Heart right ventricle (tissue), 16 donors: Measurements from ENCODE around the gene CSNK1A1. TPM values are rescaled to one million over a fixed set of nuclear protein-coding genes. Genes with fewer than 3 reads are reported as not detected.
"Not testable (repeated sequence)": the region's sequence is repeated elsewhere in the genome, so short reads cannot be mapped to it uniquely, and the experiment has no call there.

ENCODE experiments used
- ATAC-seq, 8 donors: fragments of 200-7000 bp; cut with Tn5 transposase; one replicate each; pipeline ENCODE4 v1.9.1; 2020; ENCODE audit warnings: mild to moderate bottlenecking in 8 of 8, moderate library complexity in 8 of 8, moderate number of reproducible peaks in 1 of 8
- DNase-seq, 2 donors: peaks; one replicate each; pipeline ENCODE4 v3.0.0-alpha.2; 2020
- H3K27ac ChIP-seq, 10 donors: fragments of 200-600 bp; sonication (generic) in 2 of 10; one replicate each; pipeline versions ENCODE4 v1.5.0 to v1.8.0; 2020 to 2022; ENCODE audit warnings: mild to moderate bottlenecking in 3 of 10
- H3K27me3 ChIP-seq, 7 donors: fragments of 200-600 bp; one replicate each; pipeline ENCODE4 v1.8.0; 2021 to 2022; ENCODE audit warnings: mild to moderate bottlenecking in 2 of 7
- H3K36me3 ChIP-seq, 9 donors: fragments of 200-600 bp; sonication (generic) in 1 of 9; one replicate each; pipeline versions ENCODE4 v1.5.0 to v1.8.0; 2020 to 2022; ENCODE audit warnings: mild to moderate bottlenecking in 2 of 9
- H3K4me1 ChIP-seq, 9 donors: fragments of 200-600 bp; sonication (generic) in 1 of 9; one replicate each; pipeline versions ENCODE4 v1.5.0 to v1.8.0; 2020 to 2022; ENCODE audit warnings: mild to moderate bottlenecking in 4 of 9
- H3K4me3 ChIP-seq, 10 donors: fragments of 200-600 bp; sonication (generic) in 2 of 10; one replicate each; pipeline versions ENCODE4 v1.5.0 to v1.8.0; 2020 to 2022; ENCODE audit warnings: mild to moderate bottlenecking in 7 of 10, moderate library complexity in 2 of 10
- H3K9me3 ChIP-seq, 11 donors: fragments of 200-600 bp in 10 of 11; sonication (generic) in 2 of 11; one replicate each; pipeline versions ENCODE4 v1.5.0 to v1.8.0; 2013 to 2022; ENCODE audit warnings: mild to moderate bottlenecking in 2 of 11, control low read depth in 1 of 11, moderate library complexity in 1 of 11
- CTCF ChIP-seq, 9 donors: fragments of 200-600 bp; sonication (generic) in 2 of 9; IDR thresholded peaks; one replicate each; pipeline versions ENCODE4 v1.5.0 to v1.8.0; 2021 to 2022; ENCODE audit warnings: antibody characterized with exemption in 9 of 9, mild to moderate bottlenecking in 5 of 9, moderate library complexity in 1 of 9
- WGBS, 2 donors: extraction: QIAGEN DNeasy Blood & Tissue Kit; methylation state at CpG; one replicate each; pipeline ENCODE4 v1.1.7; 2013; ENCODE audit warnings: inconsistent platforms in 1 of 2; 5-methylcytosine and 5-hydroxymethylcytosine counted together
- intact Hi-C, 10 donors: fragments of 100-400 bp; cut with DNase I; formaldehyde crosslinking; loops; one replicate each; pipeline versions ENCODE4 v1.11.1 to v1.14.2; 2022
- polyA plus RNA-seq, 2 donors: library from polyadenylated mRNA; stranded (reverse); fragments of 200-250 nt; gene quantifications; one replicate each; pipeline ENCODE4 v1.2.3, GENCODE V29; 2013
- total RNA-seq, 10 donors: library from RNA; stranded (reverse); fragmentation: NEBNext Ultra II Directional in 3 of 10; extraction: Animal tissue kit (Norgen Biotek cat#: 25700) in 3 of 10; gene quantifications; one replicate each; pipeline versions ENCODE4 v1.2.1 to v1.2.4, GENCODE V29; 2021 to 2023
- donor health status: Arrhythmogenic right ventricular cardiomyopathy.
- donor health status: ischemic (EF 13 %, LVEDD 7.1; RV severe dilation, severe dysfunction).
- donor health status: healthy with polysubstance abuse.
- donor health status: DM: no; HTN: yes; CAD: no.
- donor health status: DM: no; HTN: no; CAD: no.
- donor health status: ischemic (EF 25% LVEDD 6.9; RV normal size, moderate dysfunction).
- donor health status: ischemic (EF 25% LVEDD 5.7; RV mildly dilated, moderate dysfunction).
- donor health status: healthy.
- donor health status: DM: yes; HTN: yes; CAD: no.
- donor health status: Ischemic cardiomyopathy.
- donor health status: ischemic (EF 35%, LVEDD 5.7; RV mildly dilated, moderate dysfunction).
- donor health status: nonischemic (EF 11% LVEDD 7.7; RV severe dilation, severe dysfunction).
- donor health status: DM: yes; HTN: yes; CAD: no.
- donor health status: PGD.
- donor health status: ischemic (EF 29% LVEDD 5.4; RV normal size, mild dysfunction).
- donor health status: nonischemic (EF 23%, LVEDD 6.1; RV moderate dilation, normal function).

CSNK1A1 gene
- total and polyA plus RNA-seq, 12 donors = 47.9 to 363 (median 212) TPM

- DNase-seq = no peak
- intact Hi-C loops = loop anchor here in 2 of 10 donors (2.0 to 5.0 kb wide), 2 partner anchors 36 to 39 kb away; no protein-coding TSS in a partner anchor
- peaks cover 21 to 71% (median 60%) of the 10 kb centered on the region in 9 donors for H3K4me1 ChIP-seq
Measured at GRCh38 chr5:149445739-149446369, 105.4 kb downstream of the CSNK1A1 start.

GRCh38 chr5:149445343-149445738, 105.9 kb downstream of the CSNK1A1 start:
- TF ChIP-seq CTCF (IDR thresholded peaks at IDR 0.05) = no peak
- WGBS, 2 donors = 42 to 60% methylated on average over 7 of the region's 7 CpGs
- intact Hi-C loops = loop anchor here in 2 of 10 donors (2.0 to 5.0 kb wide), 2 partner anchors 37 to 39 kb away; no protein-coding TSS in a partner anchor
- Histone ChIP-seq H3K27ac (peak overlapping the region in 8 of 10 donors; percentile 27 to 93 (median 58)), H3K36me3 (no peaks in the 10 kb centered on the region), H3K4me3 (no peak overlapping the region), H3K27me3 (no peaks in the 10 kb centered on the region), H3K9me3 (peaks cover 0 to 4% (median 0%) of the 10 kb centered on the region in 11 donors), H3K4me1 (peaks cover 16 to 66% (median 55%) of the 10 kb centered on the region in 9 donors)
- ATAC-seq (no peak), DNase-seq (no peak)

More at GRCh38 chr5:149445739-149446369, 105.4 kb downstream of the CSNK1A1 start:
- Histone ChIP-seq H3K27ac (peak overlapping the region in 9 of 10 donors; percentile 27 to 93 (median 53)), H3K4me3 (no peak overlapping the region), H3K27me3 (no peaks in the 10 kb centered on the region), H3K36me3 (no peaks in the 10 kb centered on the region), H3K9me3 (peaks cover 0 to 4% (median 0%) of the 10 kb centered on the region in 11 donors)
- ATAC-seq = peak in 2 of 8 donors; percentile 13 to 51
- WGBS, 2 donors = 46 to 47% methylated on average over 9 of the region's 9 CpGs
- TF ChIP-seq CTCF (IDR thresholded peaks at IDR 0.05) = no peak

DNA sequence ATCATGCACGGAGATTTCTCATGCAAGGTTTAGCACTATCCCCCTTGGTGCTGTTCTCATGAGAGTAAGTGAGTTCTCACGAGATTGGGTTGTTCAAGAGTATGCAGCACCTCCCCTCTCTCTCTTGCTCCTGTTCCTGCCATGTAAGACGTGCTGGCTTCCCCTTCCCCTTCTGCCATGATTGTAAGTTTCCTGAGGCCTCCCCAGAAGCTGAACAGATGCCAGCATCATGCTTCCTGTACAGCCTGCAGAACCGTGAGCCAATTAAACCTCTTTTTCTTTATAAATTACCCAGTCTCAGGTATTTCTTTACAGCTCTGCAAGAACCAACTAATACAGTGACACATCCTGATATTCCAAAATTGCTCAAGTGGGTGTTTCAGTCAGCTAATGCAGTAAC, 106.8 kb downstream of the CSNK1A1 start:
- not testable (repeated sequence) for H3K9me3 ChIP-seq, H3K27me3 ChIP-seq, ATAC-seq, DNase-seq, H3K4me3 ChIP-seq, H3K36me3 ChIP-seq
- WGBS, 2 donors = 82 to 83% methylated on average over 4 of the region's 4 CpGs
- intact Hi-C loops = loop anchor here in 9 of 10 donors (2.0 to 5.0 kb wide), 7 partner anchors 40 to 173 kb away; partner anchors contain the start of gene CSNK1A1 (in 2 of the 9)
- Histone ChIP-seq H3K27ac (peak overlapping the region in 3 of 10 donors; percentile 30 to 93 (median 79)), H3K4me1 (peaks cover 9 to 64% (median 52%) of the 10 kb centered on the region in 9 donors)

DNA sequence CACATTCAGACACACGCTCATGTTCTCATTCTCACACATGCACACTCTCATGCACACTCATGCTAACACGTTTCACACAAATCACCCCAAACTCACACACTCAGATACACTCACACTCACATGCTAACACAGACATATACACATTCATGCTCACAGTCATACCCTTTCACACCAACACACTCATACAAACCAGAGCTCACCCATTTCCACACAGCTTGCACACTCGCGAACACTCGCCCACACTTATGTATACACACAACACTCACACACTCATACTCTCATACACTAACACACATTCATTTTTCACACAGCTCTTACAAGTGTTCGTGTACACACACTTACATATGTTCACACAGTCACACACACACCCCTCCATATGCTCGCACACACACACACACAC, 108.0 kb downstream of the CSNK1A1 start:
- H3K4me1 ChIP-seq = peaks cover 6 to 62% (median 41%) of the 10 kb centered on the region in 9 donors
- no peak for DNase-seq
- intact Hi-C loops = loop anchor here in 9 of 10 donors (2.0 to 5.0 kb wide), 8 partner anchors 44 to 174 kb away; partner anchors contain the start of gene CSNK1A1 (in 2 of the 9)
- TF ChIP-seq CTCF (IDR thresholded peaks at IDR 0.05) = no peak
- no peaks in the 10 kb centered on the region for H3K36me3 ChIP-seq
- 89 to 95% methylated on average over 7 of the region's 7 CpGs for WGBS, 2 donors
- no peak overlapping the region for H3K4me3 ChIP-seq
- ATAC-seq = peak in 1 of 8 donors; percentile 4
- H3K27ac ChIP-seq = peak overlapping the region; percentile 60 to 90 (median 85)
- no peaks in the 10 kb centered on the region for H3K27me3 ChIP-seq
- H3K9me3 ChIP-seq = peaks cover 0 to 4% (median 0%) of the 10 kb centered on the region in 11 donors
